Measurements from ENCODE around the gene ALK.
A peak's percentile ranks its signal among the peaks of the same experiment; 100 is the strongest.
"Not testable (repeated sequence)": the region's sequence is repeated elsewhere in the genome, so short reads cannot be mapped to it uniquely, and the experiment has no call there.

ALK gene

GRCh38 chr2:29753671-29754444 lies 167.5 kb downstream of the ALK start:
- DNase-seq = no peak

DNA sequence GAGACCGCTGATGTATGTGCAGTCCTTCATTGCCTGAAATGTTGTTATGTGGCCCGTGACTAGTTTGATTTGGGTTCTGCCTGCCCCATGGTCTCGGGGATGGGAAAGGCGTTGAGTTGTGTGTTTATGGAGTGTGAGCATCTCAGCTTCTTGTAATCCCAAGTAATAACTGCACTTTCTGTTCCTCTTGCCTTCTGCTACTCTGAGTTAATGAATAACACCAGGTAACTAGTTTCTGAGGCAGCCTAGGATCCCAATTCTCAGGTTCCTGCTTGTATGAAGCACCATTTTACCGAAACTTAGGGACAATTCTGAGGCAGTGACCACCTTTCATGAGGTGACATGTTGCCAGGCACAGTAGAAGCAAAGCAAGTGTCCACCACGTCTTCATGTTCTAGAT lies 170.0 kb downstream of the ALK start:
- DNase-seq = no peak

GRCh38 chr2:29750463-29750862 lies 170.9 kb downstream of the ALK start:
- not testable (repeated sequence) for DNase-seq

GRCh38 chr2:29749843-29750242 lies 171.5 kb downstream of the ALK start:
- no peak for DNase-seq

- DNase-seq = no peak
Observed at GRCh38 chr2:29749041-29749440, 172.3 kb downstream of the ALK start.

DNA sequence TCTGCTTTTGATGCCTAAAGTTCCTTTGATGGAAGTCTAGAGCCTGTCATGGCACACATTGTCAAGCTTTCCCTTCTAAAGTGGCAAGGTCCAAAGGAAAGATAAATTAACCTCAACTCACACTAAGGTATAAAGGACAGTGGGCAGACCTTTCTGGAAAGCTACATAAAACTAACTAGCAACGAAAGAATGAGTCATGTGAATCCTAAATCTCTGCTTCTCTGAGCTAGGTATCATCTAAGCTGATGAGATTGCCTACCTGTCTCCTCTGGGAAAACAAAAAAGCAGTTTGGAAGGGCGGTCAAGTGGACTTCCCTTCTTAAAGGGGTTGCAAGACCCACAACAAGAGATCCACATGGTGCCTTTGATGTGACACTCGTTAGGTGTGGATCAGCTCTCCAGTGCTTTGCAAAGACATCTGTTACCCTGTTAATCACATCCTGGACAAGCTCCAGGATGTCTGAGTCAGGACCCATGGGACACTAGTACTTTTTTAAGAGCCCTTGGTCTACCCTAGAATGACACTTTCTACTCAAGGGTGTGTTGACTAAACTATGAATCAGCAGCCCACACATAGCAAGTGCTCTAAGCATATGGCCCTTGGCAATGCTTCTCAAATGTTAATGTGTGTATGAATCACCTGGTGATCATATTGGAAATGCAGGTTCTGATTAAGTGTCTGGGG lies 173.5 kb downstream of the ALK start:
- peak; percentile 1 to 2 for DNase-seq

DNA sequence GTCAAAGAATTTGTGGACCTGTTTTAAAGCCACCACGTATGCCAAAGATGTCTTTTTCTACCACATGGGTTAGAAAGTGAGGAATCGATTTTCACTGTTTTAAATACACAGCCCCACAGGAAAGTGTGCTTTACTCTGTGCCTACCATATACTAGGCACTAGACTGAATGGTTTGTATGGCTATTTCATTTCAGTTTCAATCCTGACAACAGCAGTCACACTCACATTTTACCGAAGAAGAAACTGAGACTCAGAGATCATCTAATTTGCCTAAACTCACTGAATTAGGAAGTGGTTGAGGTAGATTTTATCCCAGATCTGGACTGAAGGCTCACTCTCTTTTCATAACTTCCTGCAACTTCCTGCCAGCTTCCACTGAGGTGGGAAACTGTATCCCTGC lies 176.4 kb downstream of the ALK start:
- DNase-seq = no peak

- DNase-seq = no peak
Observed at GRCh38 chr2:29743516-29743915, 177.9 kb downstream of the ALK start.

DNA sequence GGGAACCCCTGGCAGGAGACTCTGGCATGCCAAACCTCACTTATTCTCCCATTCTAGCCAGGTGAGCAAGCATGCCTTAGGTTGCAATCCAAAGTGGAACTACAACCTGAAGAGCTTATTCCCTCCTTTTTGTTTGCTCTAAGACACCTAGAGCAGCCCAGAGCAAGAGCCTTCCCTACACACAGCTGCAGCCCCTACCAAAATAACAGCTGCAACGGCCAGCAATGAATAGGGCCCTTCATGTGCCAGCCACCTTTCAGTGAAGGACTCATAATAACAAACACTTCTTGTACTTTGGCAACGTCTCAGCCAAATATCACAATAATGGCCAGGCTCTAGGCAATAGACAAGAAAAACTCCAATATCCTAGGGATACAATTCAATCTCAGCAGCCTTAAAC lies 178.7 kb downstream of the ALK start:
- no peak for DNase-seq

DNA sequence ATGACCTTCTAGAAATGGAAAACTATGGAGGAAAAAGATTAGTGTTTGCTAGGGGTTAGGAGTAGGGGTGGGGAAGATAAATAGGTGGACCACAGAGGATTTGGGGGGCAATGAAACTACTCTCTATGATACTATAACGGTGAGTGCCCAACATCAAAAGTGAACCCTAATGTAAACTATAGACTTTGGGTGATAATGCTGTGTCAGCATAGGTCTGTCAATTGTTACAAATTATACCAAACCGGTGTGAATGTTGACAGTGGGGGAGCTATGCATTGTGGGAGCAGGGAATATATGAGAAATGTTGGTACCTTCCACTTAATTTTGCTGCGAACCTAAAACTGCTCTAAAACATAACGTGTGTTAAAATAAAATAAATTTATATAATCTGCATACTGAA lies 180.3 kb downstream of the ALK start:
- DNase-seq = no peak

DNA sequence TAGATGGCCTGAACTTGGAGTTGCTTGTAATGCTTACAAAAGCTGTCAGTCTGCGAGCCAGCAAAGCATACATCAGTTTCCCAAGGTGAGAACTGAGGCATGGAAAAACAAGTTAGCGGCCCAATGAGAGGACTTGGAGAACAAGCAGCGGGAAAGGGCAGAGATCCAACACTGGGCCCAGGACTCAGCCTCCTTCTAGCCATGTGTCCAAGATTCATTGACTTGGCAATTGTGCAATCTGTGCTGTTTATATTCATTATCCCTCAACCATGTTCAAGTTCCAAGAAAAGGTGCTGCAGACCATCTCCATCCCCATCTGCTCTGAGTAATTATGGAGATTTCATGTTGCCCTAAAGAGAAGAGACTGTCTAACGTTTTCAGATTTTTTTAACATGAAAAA lies 187.4 kb downstream of the ALK start:
- no peak for DNase-seq

- DNase-seq = no peak
Observed at GRCh38 chr2:29733213-29733612, 188.2 kb downstream of the ALK start.

DNA sequence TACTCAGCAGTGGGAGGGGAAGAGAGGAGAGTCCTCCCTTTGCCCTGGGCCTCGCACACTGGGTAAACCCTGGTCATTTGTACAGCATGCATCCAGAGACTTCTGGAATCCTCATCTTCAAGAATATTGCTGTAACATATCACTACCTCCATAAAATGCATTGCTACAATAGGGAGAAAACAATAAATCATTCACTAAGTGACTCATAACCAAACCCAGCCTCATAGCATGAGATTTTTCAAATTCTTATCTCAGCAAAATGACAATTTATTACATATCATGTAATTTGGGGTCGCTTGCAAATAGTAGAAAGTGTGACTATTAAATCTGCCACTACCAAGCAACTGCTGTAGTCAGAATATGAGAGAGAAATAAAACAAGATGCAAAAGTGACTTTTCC lies 189.4 kb downstream of the ALK start:
- DNase-seq = no peak

- no peak for DNase-seq
Observed at GRCh38 chr2:29729932-29730331, 191.5 kb downstream of the ALK start.

DNA sequence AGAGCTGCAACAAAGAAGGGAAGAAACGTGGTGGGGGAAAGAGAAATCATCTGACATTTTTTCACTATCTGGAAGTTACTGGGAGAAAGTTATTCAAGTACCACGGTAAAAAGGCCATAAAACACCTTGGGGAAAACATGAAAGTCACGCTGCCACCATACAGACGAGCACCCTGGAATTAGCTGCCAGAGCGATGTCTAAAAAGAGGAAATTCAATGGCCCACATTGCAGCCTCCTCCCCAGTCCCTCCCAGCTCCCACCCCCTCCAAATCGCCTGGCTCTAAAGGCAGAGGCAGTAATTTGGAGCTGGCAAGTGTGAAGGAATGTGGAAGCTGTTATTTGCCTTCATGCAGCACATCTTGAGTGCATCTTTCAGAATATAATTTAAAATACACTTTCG lies 192.0 kb downstream of the ALK start:
- DNase-seq = no peak

DNA sequence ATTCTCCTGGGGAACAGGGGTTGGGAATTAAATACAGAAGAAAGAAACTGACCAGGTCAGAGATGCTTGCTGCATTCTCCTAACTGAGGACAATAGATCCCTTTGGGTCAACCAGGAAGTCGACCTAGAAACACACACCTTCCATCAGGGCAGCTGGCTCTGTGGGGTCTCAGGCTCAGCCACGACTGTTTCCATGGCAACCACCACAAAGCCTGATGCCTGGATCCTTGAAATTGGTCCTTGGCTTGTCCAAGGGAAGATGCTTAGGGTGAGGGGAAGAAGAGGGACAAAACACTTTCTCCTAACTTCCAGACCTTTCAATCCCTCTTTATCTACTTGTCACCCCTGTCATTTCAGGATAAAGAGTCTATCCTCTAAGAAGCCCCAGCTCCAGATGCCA lies 194.4 kb downstream of the ALK start:
- DNase-seq = no peak

GRCh38 chr2:29725610-29726009 lies 195.8 kb downstream of the ALK start:
- DNase-seq = no peak

GRCh38 chr2:29724282-29724681 lies 197.1 kb downstream of the ALK start:
- DNase-seq = no peak

GRCh38 chr2:29723255-29724001 lies 198.0 kb downstream of the ALK start:
- no peak for DNase-seq

DNA sequence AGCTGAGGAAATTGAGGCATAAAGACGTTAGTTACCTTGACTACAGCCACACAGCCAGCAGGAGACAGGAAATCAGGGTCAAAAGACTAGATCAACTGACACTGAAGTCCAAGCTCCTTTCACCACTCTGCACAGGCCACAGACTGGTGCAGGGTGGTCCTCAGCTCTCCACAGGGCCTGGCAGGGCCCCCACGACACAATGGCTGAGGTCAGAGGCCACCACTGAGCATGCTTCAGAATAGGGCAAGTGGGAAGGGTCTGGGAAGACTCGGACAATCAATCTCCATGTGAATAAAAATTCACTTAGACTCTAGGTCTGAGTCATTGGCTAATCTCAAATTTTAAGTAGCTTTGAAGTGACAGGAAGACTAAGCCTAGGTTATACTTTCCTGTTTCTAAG lies 201.7 kb downstream of the ALK start:
- DNase-seq = no peak

- DNase-seq = no peak
Observed at GRCh38 chr2:29718076-29718686, 203.2 kb downstream of the ALK start.

GRCh38 chr2:29715655-29716054 lies 205.7 kb downstream of the ALK start:
- no peak for DNase-seq

GRCh38 chr2:29714333-29714732 lies 207.1 kb downstream of the ALK start:
- no peak for DNase-seq
